ENCODE data around the gene ZNF474.

ZNF474 gene

GRCh38 chr5:122130152-122130551 is 806 bp downstream of the ZNF474 start:
- no peak overlapping the region for H3K4me2 ChIP-seq (ENCODE audit: low read length)
- no peak for TF ChIP-seq CTCF (IDR thresholded peaks at IDR 0.05; ENCODE audit: low read depth, low read length)
- no peak for TF ChIP-seq EZH2phosphoT487 (IDR thresholded peaks at IDR 0.05; ENCODE audit: low read depth)
- no peak overlapping the region for H3K9ac ChIP-seq (ENCODE audit: low read length)
- no peaks in the 10 kb centered on the region for H3K4me1 ChIP-seq (ENCODE audit: low read length)
- no peaks in the 10 kb centered on the region for H3K9me3 ChIP-seq (ENCODE audit: insufficient read depth, low read length)
- no peaks in the 10 kb centered on the region for H3K27me3 ChIP-seq (ENCODE audit: low read depth, low read length)
- no peak overlapping the region for H3K27ac ChIP-seq (ENCODE audit: low read length)
- no peaks in the 10 kb centered on the region for H3K36me3 ChIP-seq (replicated peaks; ENCODE audit: low read depth, low read length)
- no peak overlapping the region for H2AFZ ChIP-seq (ENCODE audit: low read depth, low read length)
- no peaks in the 10 kb centered on the region for H4K20me1 ChIP-seq (ENCODE audit: insufficient read depth, low read length)
- no peaks in the 10 kb centered on the region for H3K79me2 ChIP-seq (ENCODE audit: low read length)
- no peak overlapping the region for H3K4me3 ChIP-seq (ENCODE audit: low read length)

GRCh38 chr5:122137702-122138101 is 8.4 kb downstream of the ZNF474 start:
- Histone ChIP-seq H3K4me3 (ENCODE audit: low read length) (no peak overlapping the region), H3K27me3 (ENCODE audit: low read depth, low read length) (no peaks in the 10 kb centered on the region), H3K9me3 (ENCODE audit: insufficient read depth, low read length) (no peaks in the 10 kb centered on the region), H3K4me2 (ENCODE audit: low read length) (no peak overlapping the region), H3K27ac (ENCODE audit: low read length) (no peak overlapping the region), H3K4me1 (ENCODE audit: low read length) (no peaks in the 10 kb centered on the region), H2AFZ (ENCODE audit: low read depth, low read length) (no peak overlapping the region), H3K9ac (ENCODE audit: low read length) (no peak overlapping the region), H4K20me1 (ENCODE audit: insufficient read depth, low read length) (no peaks in the 10 kb centered on the region), H3K36me3 (replicated peaks; ENCODE audit: low read depth, low read length) (no peaks in the 10 kb centered on the region), H3K79me2 (ENCODE audit: low read length) (no peaks in the 10 kb centered on the region)
- TF ChIP-seq EZH2phosphoT487 (IDR thresholded peaks at IDR 0.05; ENCODE audit: low read depth): no peak
- TF ChIP-seq CTCF (IDR thresholded peaks at IDR 0.05; ENCODE audit: low read depth, low read length): no peak

- TF ChIP-seq CTCF (IDR thresholded peaks at IDR 0.05; ENCODE audit: low read depth, low read length) (no peak), EZH2phosphoT487 (IDR thresholded peaks at IDR 0.05; ENCODE audit: low read depth) (no peak)
- H3K27me3 ChIP-seq (ENCODE audit: low read depth, low read length): no peaks in the 10 kb centered on the region
- no peak overlapping the region for H2AFZ ChIP-seq (ENCODE audit: low read depth, low read length)
- no peak overlapping the region for H3K4me2 ChIP-seq (ENCODE audit: low read length)
- H4K20me1 ChIP-seq (ENCODE audit: insufficient read depth, low read length): no peaks in the 10 kb centered on the region
- H3K9me3 ChIP-seq (ENCODE audit: insufficient read depth, low read length): no peaks in the 10 kb centered on the region
- H3K4me3 ChIP-seq (ENCODE audit: low read length): no peak overlapping the region
- no peaks in the 10 kb centered on the region for H3K79me2 ChIP-seq (ENCODE audit: low read length)
- no peaks in the 10 kb centered on the region for H3K36me3 ChIP-seq (replicated peaks; ENCODE audit: low read depth, low read length)
- H3K27ac ChIP-seq (ENCODE audit: low read length): no peak overlapping the region
- H3K9ac ChIP-seq (ENCODE audit: low read length): no peak overlapping the region
- H3K4me1 ChIP-seq (ENCODE audit: low read length): no peaks in the 10 kb centered on the region
Observed at GRCh38 chr5:122138356-122138755, 9.0 kb downstream of the ZNF474 start.

GRCh38 chr5:122140900-122141299 is 11.6 kb downstream of the ZNF474 start:
- Histone ChIP-seq H3K4me1 (ENCODE audit: low read length) (no peaks in the 10 kb centered on the region), H3K4me2 (ENCODE audit: low read length) (no peak overlapping the region), H2AFZ (ENCODE audit: low read depth, low read length) (no peak overlapping the region), H3K27ac (ENCODE audit: low read length) (no peak overlapping the region), H3K9ac (ENCODE audit: low read length) (no peak overlapping the region), H4K20me1 (ENCODE audit: insufficient read depth, low read length) (no peaks in the 10 kb centered on the region), H3K79me2 (ENCODE audit: low read length) (no peaks in the 10 kb centered on the region), H3K4me3 (ENCODE audit: low read length) (no peak overlapping the region), H3K27me3 (ENCODE audit: low read depth, low read length) (no peaks in the 10 kb centered on the region), H3K9me3 (ENCODE audit: insufficient read depth, low read length) (no peaks in the 10 kb centered on the region), H3K36me3 (replicated peaks; ENCODE audit: low read depth, low read length) (no peaks in the 10 kb centered on the region)
- TF ChIP-seq EZH2phosphoT487 (IDR thresholded peaks at IDR 0.05; ENCODE audit: low read depth) (no peak), CTCF (IDR thresholded peaks at IDR 0.05; ENCODE audit: low read depth, low read length) (no peak)

Data from OCI-LY3 (cell line).